Neutrophil (primary cell): Measurements from ENCODE around the gene SRXN1.

Source experiments
- H3K27ac ChIP-seq: fragments of 200-600 bp; sonication (generic); 2 replicates; pipeline ENCODE4 v1.5.1; 2016; ENCODE audit warnings: mild to moderate bottlenecking, moderate library complexity
- H3K27me3 ChIP-seq: fragments of 200-600 bp; sonication (generic); 2 replicates; pipeline ENCODE4 v1.6.0; 2016; ENCODE audit warnings: mild to moderate bottlenecking
- H3K36me3 ChIP-seq: fragments of 200-600 bp; sonication (generic); 2 replicates; pipeline ENCODE4 v1.5.1; 2017
- H3K4me1 ChIP-seq, 2 experiments: fragments of 200-600 bp in 1 of 2; sonication (generic) in 1 of 2; 1 replicate in 1 of 2; 2 replicates in 1 of 2; pipeline versions ENCODE4 v1.5.1 to v1.6.1; 2013 to 2016; ENCODE audit warnings: low read depth in 1 of 2, low read length in 1 of 2, mild to moderate bottlenecking in 1 of 2, moderate library complexity in 1 of 2; ENCODE audit not compliant: control insufficient read depth in 1 of 2, insufficient read depth in 1 of 2
- H3K4me3 ChIP-seq, 2 experiments: fragments of 200-600 bp in 1 of 2; sonication (generic) in 1 of 2; 1 replicate in 1 of 2; 2 replicates in 1 of 2; pipeline ENCODE4 v1.5.1; 2013 to 2016; ENCODE audit warnings: low read depth in 1 of 2, low read length in 1 of 2, mild to moderate bottlenecking in 1 of 2, moderate library complexity in 1 of 2
- H3K9me3 ChIP-seq: fragments of 200-600 bp; sonication (generic); 2 replicates; pipeline ENCODE4 v1.5.1; 2016
- CTCF ChIP-seq: fragments of 200-600 bp; sonication (generic); IDR thresholded peaks from 2 replicates; pipeline ENCODE4 v1.5.1; 2016; ENCODE audit warnings: antibody characterized with exemption

The SRXN1 gene

GRCh38 chr20:689348-689747 is 36.3 kb upstream of the SRXN1 start:
- TF ChIP-seq CTCF = no peak
- H3K36me3 ChIP-seq = no peaks in the 10 kb centered on the region
- H3K4me3 ChIP-seq = no peak overlapping the region
- H3K27me3 ChIP-seq = peaks cover 28% of the 10 kb centered on the region
- H3K4me1 ChIP-seq = no peaks in the 10 kb centered on the region
- H3K9me3 ChIP-seq = no peaks in the 10 kb centered on the region
- no peak overlapping the region for H3K27ac ChIP-seq

GRCh38 chr20:688809-689212 is 35.8 kb upstream of the SRXN1 start:
- no peak for TF ChIP-seq CTCF
- Histone ChIP-seq H3K9me3 (no peaks in the 10 kb centered on the region), H3K36me3 (no peaks in the 10 kb centered on the region), H3K27me3 (peaks cover 28% of the 10 kb centered on the region), H3K4me3 (no peak overlapping the region), H3K4me1 (no peaks in the 10 kb centered on the region), H3K27ac (no peak overlapping the region)

DNA sequence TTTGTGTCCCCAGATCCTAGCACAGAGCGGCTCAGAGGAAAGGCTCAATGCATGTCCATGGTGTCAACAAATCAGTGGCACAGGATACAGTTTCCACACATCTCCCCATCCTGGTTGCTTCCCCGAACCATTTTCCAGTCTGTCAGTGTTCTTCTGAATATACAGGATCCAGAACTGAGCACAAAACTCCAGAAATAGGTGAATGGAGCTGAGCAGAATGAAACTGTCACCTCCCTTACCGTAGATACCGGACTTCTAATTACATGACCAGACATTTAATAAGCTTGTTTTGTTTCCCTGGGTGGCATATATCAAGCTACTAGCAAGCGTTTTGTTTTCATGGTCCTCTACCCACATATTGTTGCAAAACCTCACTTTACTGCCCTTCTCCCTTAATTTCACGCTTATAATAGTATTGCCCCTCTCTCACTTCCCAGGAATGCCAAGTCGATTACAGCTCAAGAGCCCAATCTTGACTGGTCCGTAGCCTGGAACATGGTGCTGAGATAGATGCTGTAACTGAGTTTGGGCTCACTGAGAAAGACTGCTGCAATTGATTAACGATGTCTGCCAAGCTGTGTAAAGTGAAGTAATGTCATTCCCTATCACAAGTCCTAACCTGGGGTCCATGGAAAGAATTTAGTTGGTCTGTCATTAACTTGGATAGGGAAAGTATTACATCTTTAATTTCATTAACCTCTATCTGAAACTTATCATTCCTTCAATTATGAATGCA is 34.6 kb upstream of the SRXN1 start:
- no peak overlapping the region for H3K27ac ChIP-seq
- H3K9me3 ChIP-seq = no peaks in the 10 kb centered on the region
- no peak for TF ChIP-seq CTCF
- H3K27me3 ChIP-seq = peaks cover 28% of the 10 kb centered on the region
- no peaks in the 10 kb centered on the region for H3K4me1 ChIP-seq
- H3K4me3 ChIP-seq = no peak overlapping the region
- H3K36me3 ChIP-seq = no peaks in the 10 kb centered on the region

GRCh38 chr20:684676-685319 is 31.8 kb upstream of the SRXN1 start:
- H3K27ac ChIP-seq = no peak overlapping the region
- no peak overlapping the region for H3K4me3 ChIP-seq
- H3K9me3 ChIP-seq = no peaks in the 10 kb centered on the region
- H3K27me3 ChIP-seq = peaks cover 28% of the 10 kb centered on the region
- H3K36me3 ChIP-seq = no peaks in the 10 kb centered on the region
- H3K4me1 ChIP-seq = no peaks in the 10 kb centered on the region
- TF ChIP-seq CTCF = no peak

- TF ChIP-seq CTCF = no peak
- H3K9me3 ChIP-seq = no peaks in the 10 kb centered on the region
- peaks cover 43% of the 10 kb centered on the region for H3K27me3 ChIP-seq
- no peaks in the 10 kb centered on the region for H3K4me1 ChIP-seq
- H3K27ac ChIP-seq = no peak overlapping the region
- no peaks in the 10 kb centered on the region for H3K36me3 ChIP-seq
- H3K4me3 ChIP-seq = no peak overlapping the region
These were observed 29.1 kb upstream of the SRXN1 start for GRCh38 chr20:682123-682522.
